Trophoblast cell (in vitro differentiated cells and primary cell): Measurements from ENCODE around the gene GFRA1.

Experiments
- DNase-seq, 2 donors: peaks; one replicate each; pipeline ENCODE4 v3.0.0-alpha.2; 2016
- H2AFZ ChIP-seq: 2 replicates; pipeline ENCODE4 v1.6.1; 2013; ENCODE audit warnings: low read length, moderate library complexity, mild to moderate bottlenecking; ENCODE audit not compliant: insufficient read depth, poor library complexity
- H2AK5ac ChIP-seq: 2 replicates; pipeline ENCODE4 v1.6.1; 2013; ENCODE audit warnings: mild to moderate bottlenecking, low read length
- H2BK120ac ChIP-seq: 2 replicates; pipeline ENCODE4 v1.6.1; 2013; ENCODE audit warnings: low read length, mild to moderate bottlenecking, moderate library complexity; ENCODE audit not compliant: insufficient read depth, poor library complexity
- H2BK12ac ChIP-seq: 2 replicates; pipeline ENCODE4 v1.6.1; 2013; ENCODE audit warnings: mild to moderate bottlenecking, low read length, moderate library complexity
- H2BK5ac ChIP-seq: 2 replicates; pipeline ENCODE4 v1.6.1; 2013; ENCODE audit warnings: low read length, low read depth, moderate library complexity, mild to moderate bottlenecking; ENCODE audit not compliant: poor library complexity
- H3K14ac ChIP-seq: 2 replicates; pipeline ENCODE4 v1.6.1; 2013; ENCODE audit warnings: mild to moderate bottlenecking, low read length
- H3K18ac ChIP-seq: 2 replicates; pipeline ENCODE4 v1.6.1; 2013; ENCODE audit warnings: mild to moderate bottlenecking, low read length
- H3K23ac ChIP-seq: 2 replicates; pipeline ENCODE4 v1.6.1; 2013; ENCODE audit warnings: low read length
- H3K27ac ChIP-seq: 2 replicates; pipeline ENCODE4 v1.5.1; 2013; ENCODE audit warnings: low read depth, mild to moderate bottlenecking, inconsistent platforms, low read length, moderate library complexity
- H3K27me3 ChIP-seq: 2 replicates; pipeline ENCODE4 v1.6.1; 2013; ENCODE audit warnings: inconsistent platforms, mild to moderate bottlenecking, low read length, moderate library complexity; ENCODE audit not compliant: insufficient read depth
- H3K36me3 ChIP-seq, 2 experiments: 1 replicate in 1 of 2; 2 replicates in 1 of 2; pipeline ENCODE4 v1.6.1; 2013; ENCODE audit warnings: low read length in 2 of 2, mild to moderate bottlenecking in 2 of 2, moderate library complexity in 1 of 2; ENCODE audit not compliant: insufficient read depth in 2 of 2, control insufficient read depth in 1 of 2
- H3K4ac ChIP-seq: 2 replicates; pipeline ENCODE4 v1.6.1; 2013; ENCODE audit warnings: low read depth, mild to moderate bottlenecking, low read length, moderate library complexity
- H3K4me1 ChIP-seq, 2 experiments: 1 replicate in 1 of 2; 2 replicates in 1 of 2; pipeline ENCODE4 v1.6.1; 2013; ENCODE audit warnings: low read length in 2 of 2, mild to moderate bottlenecking in 2 of 2, moderate library complexity in 1 of 2; ENCODE audit not compliant: insufficient read depth in 2 of 2, control insufficient read depth in 1 of 2
- H3K4me2 ChIP-seq: 2 replicates; pipeline ENCODE4 v1.6.1; 2013; ENCODE audit warnings: inconsistent platforms, mild to moderate bottlenecking, low read length, moderate library complexity
- H3K4me3 ChIP-seq: 2 replicates; pipeline ENCODE4 v1.5.1; 2013; ENCODE audit warnings: mild to moderate bottlenecking, low read depth, low read length, inconsistent platforms
- H3K79me1 ChIP-seq: one replicate; pipeline ENCODE4 v1.6.1; 2013; ENCODE audit warnings: low read length
- H3K79me2 ChIP-seq: 2 replicates; pipeline ENCODE4 v1.6.1; 2013; ENCODE audit warnings: low read length, mild to moderate bottlenecking; ENCODE audit not compliant: control insufficient read depth, insufficient read depth, poor library complexity
- H3K9ac ChIP-seq: 2 replicates; pipeline ENCODE4 v1.6.1; 2013; ENCODE audit warnings: mild to moderate bottlenecking, low read length
- H3K9me3 ChIP-seq: 2 replicates; pipeline ENCODE4 v1.6.1; 2013; ENCODE audit warnings: low read depth, mild to moderate bottlenecking, control low read depth, inconsistent platforms, low read length; ENCODE audit not compliant: insufficient read depth
- H4K12ac ChIP-seq: 2 replicates; pipeline ENCODE4 v1.6.1; 2013; ENCODE audit warnings: low read depth, mild to moderate bottlenecking, low read length, moderate library complexity
- H4K8ac ChIP-seq: 2 replicates; pipeline ENCODE4 v1.6.1; 2013; ENCODE audit warnings: low read depth, mild to moderate bottlenecking, low read length, moderate library complexity
- H4K91ac ChIP-seq: one replicate; pipeline ENCODE4 v1.6.1; 2013; ENCODE audit warnings: low read depth, mild to moderate bottlenecking, low read length, moderate library complexity
- WGBS: extraction: QIAGEN DNeasy Blood & Tissue Kit; methylation state at CpG from one replicate; pipeline ENCODE4 v1.1.7; 2013; ENCODE audit warnings: missing lambda C conversion rate; ENCODE audit not compliant: insufficient read length, insufficient coverage; ENCODE audit errors: extremely low coverage; 5-methylcytosine and 5-hydroxymethylcytosine counted together

GFRA1 gene

DNA sequence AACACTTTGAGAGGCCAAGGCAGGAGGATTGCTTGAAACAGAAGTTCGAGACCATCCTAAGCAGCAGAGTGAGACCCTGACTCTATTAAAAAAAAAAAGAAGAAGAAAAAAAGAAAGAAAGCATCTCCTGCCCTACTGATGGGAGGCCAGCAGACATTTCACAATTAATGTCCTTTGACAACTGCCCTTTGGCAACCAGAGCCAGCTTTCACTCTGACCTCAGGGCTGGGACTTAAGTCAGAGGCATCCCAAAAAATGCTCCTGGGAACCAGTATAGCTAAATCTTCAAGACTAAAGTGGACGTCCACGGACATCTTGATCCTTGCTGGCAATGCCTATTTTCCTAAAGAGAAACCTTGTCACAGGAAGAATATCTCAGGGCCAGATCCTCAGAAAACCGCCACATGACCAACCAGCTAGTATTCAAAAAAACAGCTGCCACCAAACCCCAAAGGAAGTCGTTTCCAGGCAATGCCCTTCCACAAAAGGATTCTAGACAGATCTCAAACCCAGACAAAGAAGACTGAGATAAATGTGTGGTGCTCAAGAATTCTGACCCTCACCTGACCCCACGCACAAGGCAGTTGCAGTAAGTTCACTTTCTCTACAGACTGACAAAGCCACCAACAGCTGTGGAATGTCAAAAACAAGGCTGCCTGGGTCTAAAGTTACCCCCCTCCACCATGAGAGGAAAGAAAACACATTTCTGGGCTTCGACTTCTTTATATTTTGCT lies 18.4 kb downstream of the GFRA1 start:
- H3K79me2 ChIP-seq: peaks cover 2% of the 10 kb centered on the region
- H3K14ac ChIP-seq: no peak overlapping the region
- no peak overlapping the region for H3K4ac ChIP-seq
- no peak overlapping the region for H4K12ac ChIP-seq
- H2AK5ac ChIP-seq: no peak overlapping the region
- no peak overlapping the region for H3K4me3 ChIP-seq
- no peaks in the 10 kb centered on the region for H3K9me3 ChIP-seq
- H3K9ac ChIP-seq: no peak overlapping the region
- H3K23ac ChIP-seq: no peak overlapping the region
- no peak overlapping the region for H3K27ac ChIP-seq
- peaks cover 2 to 5% of the 10 kb centered on the region in 2 experiments for H3K4me1 ChIP-seq
- H3K27me3 ChIP-seq: no peaks in the 10 kb centered on the region
- WGBS: no CpG with 5 or more reads among the region's 7 CpGs
- H3K18ac ChIP-seq: no peak overlapping the region
- H4K8ac ChIP-seq: no peak overlapping the region
- H3K4me2 ChIP-seq: no peak overlapping the region
- no peak for DNase-seq
- H4K91ac ChIP-seq: no peak overlapping the region
- no peak overlapping the region for H2BK120ac ChIP-seq
- H3K79me1 ChIP-seq: no peaks in the 10 kb centered on the region
- H2AFZ ChIP-seq: no peak overlapping the region
- H3K36me3 ChIP-seq: no peaks in the 10 kb centered on the region
- H2BK12ac ChIP-seq: no peak overlapping the region
- H2BK5ac ChIP-seq: no peak overlapping the region

GRCh38 chr10:116253716-116254115 lies 19.3 kb downstream of the GFRA1 start:
- H3K18ac ChIP-seq: no peak overlapping the region
- H2AK5ac ChIP-seq: no peak overlapping the region
- H2BK120ac ChIP-seq: no peak overlapping the region
- no peak overlapping the region for H3K27ac ChIP-seq
- H2AFZ ChIP-seq: no peak overlapping the region
- H3K36me3 ChIP-seq: no peaks in the 10 kb centered on the region
- WGBS: no CpG with 5 or more reads among the region's 4 CpGs
- H3K14ac ChIP-seq: no peak overlapping the region
- H4K91ac ChIP-seq: no peak overlapping the region
- DNase-seq: no peak
- H2BK5ac ChIP-seq: no peak overlapping the region
- H3K23ac ChIP-seq: no peak overlapping the region
- H3K4me1 ChIP-seq: peaks cover 2 to 7% of the 10 kb centered on the region in 2 experiments
- H3K9me3 ChIP-seq: no peaks in the 10 kb centered on the region
- no peak overlapping the region for H3K9ac ChIP-seq
- no peak overlapping the region for H3K4ac ChIP-seq
- H4K8ac ChIP-seq: no peak overlapping the region
- no peak overlapping the region for H3K4me2 ChIP-seq
- H3K27me3 ChIP-seq: no peaks in the 10 kb centered on the region
- H3K79me2 ChIP-seq: peaks cover 2% of the 10 kb centered on the region
- H2BK12ac ChIP-seq: no peak overlapping the region
- no peaks in the 10 kb centered on the region for H3K79me1 ChIP-seq
- H3K4me3 ChIP-seq: no peak overlapping the region
- H4K12ac ChIP-seq: no peak overlapping the region

- Histone ChIP-seq H3K9ac (no peak overlapping the region), H4K8ac (no peak overlapping the region), H4K91ac (no peak overlapping the region), H3K79me1 (no peaks in the 10 kb centered on the region), H2AFZ (no peak overlapping the region), H3K36me3 (no peaks in the 10 kb centered on the region), H3K4me3 (no peak overlapping the region), H4K12ac (no peak overlapping the region), H3K4me1 (peaks cover 2 to 8% of the 10 kb centered on the region in 2 experiments), H3K14ac (no peak overlapping the region), H2BK120ac (no peak overlapping the region), H3K27ac (no peak overlapping the region), H3K4me2 (no peak overlapping the region), H2BK12ac (no peak overlapping the region), H2AK5ac (no peak overlapping the region), H3K9me3 (no peaks in the 10 kb centered on the region), H3K4ac (no peak overlapping the region), H3K23ac (peak overlapping the region; percentile 79), H2BK5ac (no peak overlapping the region), H3K27me3 (no peaks in the 10 kb centered on the region), H3K79me2 (no peaks in the 10 kb centered on the region), H3K18ac (no peak overlapping the region)
- no CpG with 5 or more reads among the region's 12 CpGs for WGBS
- DNase-seq: no peak
Observed at GRCh38 chr10:116251602-116252395, 21.2 kb downstream of the GFRA1 start.

DNA sequence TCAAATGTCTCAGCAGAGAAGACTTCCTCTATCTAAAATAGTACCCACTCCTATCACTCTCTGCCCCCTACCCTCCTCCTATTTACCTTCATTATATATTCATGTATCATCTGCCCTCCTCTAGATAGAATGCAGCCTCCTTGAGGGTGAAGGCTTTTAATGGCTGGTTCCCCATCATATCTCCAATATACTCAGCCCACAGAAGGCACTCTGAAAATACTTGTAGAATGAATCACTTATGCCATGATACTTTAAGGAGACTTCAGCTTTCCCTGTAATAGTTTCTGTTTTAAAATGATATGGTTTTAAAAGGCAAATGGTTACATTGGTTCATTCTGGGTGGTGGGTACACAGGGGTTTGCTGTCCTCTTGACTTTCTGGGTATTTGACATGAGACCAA lies 25.3 kb downstream of the GFRA1 start:
- H4K12ac ChIP-seq: no peak overlapping the region
- no peak overlapping the region for H3K27ac ChIP-seq
- no peak overlapping the region for H3K4me3 ChIP-seq
- no peak overlapping the region for H3K4ac ChIP-seq
- H3K14ac ChIP-seq: no peak overlapping the region
- no peaks in the 10 kb centered on the region for H3K36me3 ChIP-seq
- no peak overlapping the region for H4K91ac ChIP-seq
- no peak overlapping the region for H2AK5ac ChIP-seq
- no peak for DNase-seq
- H3K27me3 ChIP-seq: no peaks in the 10 kb centered on the region
- no peak overlapping the region for H3K18ac ChIP-seq
- no peak overlapping the region for H3K9ac ChIP-seq
- H3K9me3 ChIP-seq: no peaks in the 10 kb centered on the region
- no peak overlapping the region for H3K23ac ChIP-seq
- peaks cover 0 to 3% of the 10 kb centered on the region in 2 experiments for H3K4me1 ChIP-seq
- H4K8ac ChIP-seq: no peak overlapping the region
- no peak overlapping the region for H2BK120ac ChIP-seq
- no peaks in the 10 kb centered on the region for H3K79me2 ChIP-seq
- no peak overlapping the region for H3K4me2 ChIP-seq
- H2AFZ ChIP-seq: no peak overlapping the region
- no peak overlapping the region for H2BK12ac ChIP-seq
- no peak overlapping the region for H2BK5ac ChIP-seq
- H3K79me1 ChIP-seq: no peaks in the 10 kb centered on the region
